ENCODE measurements around the gene LPCAT3. TPM values are rescaled to one million over a fixed set of nuclear protein-coding genes. Genes with fewer than 3 reads are reported as not detected.

LPCAT3 gene
- total and polyA plus RNA-seq, 2 of the 13 experiments (the other 11 are each of a cell fraction or from before 2014, with no cell fraction given): 44.5 to 64.3 TPM

GRCh38 chr12:6962285-6963015 lies 55.8 kb downstream of the LPCAT3 start (continued):
- peak; percentile 42; the same call in 1 of the 2 replicates for TF ChIP-seq HNRNPL (IDR thresholded peaks at IDR 0.05; ENCODE audit: low read depth, low read length)
- peak; percentile 29; the same call in 1 of the 2 replicates for TF ChIP-seq ZNF687 (CRISPR knock-in tag; IDR thresholded peaks at IDR 0.05)
- no peak for TF ChIP-seq ZNF605 (CRISPR knock-in tag; IDR thresholded peaks at IDR 0.05)
- TF ChIP-seq ZNF317 (CRISPR knock-in tag; IDR thresholded peaks at IDR 0.05): 0 out of 2 replicates have a peak, but pooled peaks have one; percentile 11
- TF ChIP-seq RBFOX2 (IDR thresholded peaks at IDR 0.05; ENCODE audit: low read depth, low read length): 0 out of 2 replicates have a peak, but pooled peaks have one; percentile 19
- 0 out of 2 replicates have a peak, but pooled peaks have one; percentile 5 for TF ChIP-seq KMT2B (CRISPR knock-in tag; IDR thresholded peaks at IDR 0.05)
- 0 out of 2 replicates have a peak, but pooled peaks have one; percentile 41 for TF ChIP-seq PRDM4 (CRISPR knock-in tag; IDR thresholded peaks at IDR 0.05; ENCODE audit: borderline replicate concordance)
- no peak for TF ChIP-seq FUBP1 (CRISPR knock-in tag; IDR thresholded peaks at IDR 0.05; ENCODE audit: borderline replicate concordance)
- TF ChIP-seq TBX3 (IDR thresholded peaks at IDR 0.05; ENCODE audit: borderline replicate concordance): no peak
- TF ChIP-seq NFIB (CRISPR knock-in tag; IDR thresholded peaks at IDR 0.05; ENCODE audit: borderline replicate concordance): no peak
- TF ChIP-seq ZNF280D (CRISPR knock-in tag; IDR thresholded peaks at IDR 0.05): no peak
- TF ChIP-seq E2F5 (CRISPR knock-in tag; conservative IDR thresholded peaks at IDR 0.05): no peak
- TF ChIP-seq ZNF136 (CRISPR knock-in tag; IDR thresholded peaks at IDR 0.05; ENCODE audit: low read depth): no peak
- TF ChIP-seq PAWR (CRISPR knock-in tag; IDR thresholded peaks at IDR 0.05; ENCODE audit: borderline replicate concordance): no peak

Measured in HepG2 (cell line).